Measurements from ENCODE around the gene SNTG2. TPM values are rescaled to one million over a fixed set of nuclear protein-coding genes. Genes with fewer than 3 reads are reported as not detected.
A peak's percentile ranks its signal among the peaks of the same experiment; 100 is the strongest.

Gene SNTG2
- total RNA-seq, 1 donor from 2014 or later = 11.8 TPM

DNA sequence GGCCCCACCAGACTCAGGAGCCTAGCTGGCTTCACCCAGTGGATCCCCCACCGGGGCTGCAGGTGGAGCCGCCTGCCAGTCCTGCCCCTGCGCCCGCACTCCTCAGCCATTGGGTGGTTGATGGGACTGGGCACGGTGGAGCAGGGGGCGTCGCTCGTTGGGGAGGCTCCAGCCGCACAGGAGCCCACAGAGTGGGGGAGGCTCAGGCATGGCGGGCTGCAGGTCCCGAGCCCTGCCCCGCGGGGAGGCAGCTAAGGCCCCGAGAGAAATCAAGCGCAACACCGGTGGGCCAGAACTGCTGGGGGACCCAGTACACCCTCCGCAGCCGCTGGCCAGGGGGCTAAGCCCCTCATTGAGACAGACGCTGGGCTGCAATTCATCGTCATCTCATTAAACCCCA lies 184.0 kb downstream of the SNTG2 start:
- H3K27me3 ChIP-seq = no peaks in the 10 kb centered on the region
- no peak for DNase-seq (ENCODE audit: extremely low spot score in 2 of 2)
- H3K9me3 ChIP-seq = no peaks in the 10 kb centered on the region
- no peak overlapping the region for H3K27ac ChIP-seq
- no peak for TF ChIP-seq POLR2A (IDR thresholded peaks at IDR 0.05)
- intact Hi-C loops (cut with DNase I) = no loop called here
- no peak overlapping the region for H3K4me3 ChIP-seq
- H3K36me3 ChIP-seq = no peaks in the 10 kb centered on the region
- H3K4me1 ChIP-seq = no peaks in the 10 kb centered on the region

DNA sequence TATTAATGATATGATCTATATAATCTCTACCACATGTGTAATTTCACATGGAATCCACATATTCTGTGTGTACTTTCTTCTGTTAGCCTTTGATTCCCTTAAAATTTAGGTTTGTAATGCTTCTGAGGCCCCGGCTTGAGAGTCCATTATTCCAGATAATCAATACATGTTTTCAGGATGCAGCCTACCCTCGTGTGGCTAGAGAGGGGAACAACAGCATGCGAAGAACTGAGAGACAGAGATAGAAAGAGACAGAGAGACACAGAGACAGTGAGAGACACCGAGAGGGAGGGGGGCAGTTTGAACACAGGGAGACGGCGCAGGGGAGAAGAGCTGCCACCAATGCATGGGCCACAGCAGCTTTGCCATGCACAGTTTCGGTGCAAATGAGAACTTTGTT lies 185.4 kb downstream of the SNTG2 start:
- H3K4me3 ChIP-seq = no peak overlapping the region
- peak overlapping the region; percentile 44 for H3K27ac ChIP-seq
- H3K4me1 ChIP-seq = no peaks in the 10 kb centered on the region
- H3K36me3 ChIP-seq = no peaks in the 10 kb centered on the region
- no peak for TF ChIP-seq POLR2A (IDR thresholded peaks at IDR 0.05)
- TF ChIP-seq POLR2AphosphoS5 (IDR thresholded peaks at IDR 0.05; ENCODE audit: insufficient read depth in 1 of 2, low read depth in 1 of 2) = no peak
- TF ChIP-seq, protein P1, sequence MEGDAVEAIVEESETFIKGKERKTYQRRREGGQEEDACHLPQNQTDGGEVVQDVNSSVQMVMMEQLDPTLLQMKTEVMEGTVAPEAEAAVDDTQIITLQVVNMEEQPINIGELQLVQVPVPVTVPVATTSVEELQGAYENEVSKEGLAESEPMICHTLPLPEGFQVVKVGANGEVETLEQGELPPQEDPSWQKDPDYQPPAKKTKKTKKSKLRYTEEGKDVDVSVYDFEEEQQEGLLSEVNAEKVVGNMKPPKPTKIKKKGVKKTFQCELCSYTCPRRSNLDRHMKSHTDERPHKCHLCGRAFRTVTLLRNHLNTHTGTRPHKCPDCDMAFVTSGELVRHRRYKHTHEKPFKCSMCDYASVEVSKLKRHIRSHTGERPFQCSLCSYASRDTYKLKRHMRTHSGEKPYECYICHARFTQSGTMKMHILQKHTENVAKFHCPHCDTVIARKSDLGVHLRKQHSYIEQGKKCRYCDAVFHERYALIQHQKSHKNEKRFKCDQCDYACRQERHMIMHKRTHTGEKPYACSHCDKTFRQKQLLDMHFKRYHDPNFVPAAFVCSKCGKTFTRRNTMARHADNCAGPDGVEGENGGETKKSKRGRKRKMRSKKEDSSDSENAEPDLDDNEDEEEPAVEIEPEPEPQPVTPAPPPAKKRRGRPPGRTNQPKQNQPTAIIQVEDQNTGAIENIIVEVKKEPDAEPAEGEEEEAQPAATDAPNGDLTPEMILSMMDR (IDR thresholded peaks at IDR 0.05) = no peak
- no peaks in the 10 kb centered on the region for H3K9me3 ChIP-seq
- intact Hi-C loops (cut with DNase I) = no loop called here
- no peaks in the 10 kb centered on the region for H3K27me3 ChIP-seq
- DNase-seq (ENCODE audit: extremely low spot score in 2 of 2) = no peak

DNA sequence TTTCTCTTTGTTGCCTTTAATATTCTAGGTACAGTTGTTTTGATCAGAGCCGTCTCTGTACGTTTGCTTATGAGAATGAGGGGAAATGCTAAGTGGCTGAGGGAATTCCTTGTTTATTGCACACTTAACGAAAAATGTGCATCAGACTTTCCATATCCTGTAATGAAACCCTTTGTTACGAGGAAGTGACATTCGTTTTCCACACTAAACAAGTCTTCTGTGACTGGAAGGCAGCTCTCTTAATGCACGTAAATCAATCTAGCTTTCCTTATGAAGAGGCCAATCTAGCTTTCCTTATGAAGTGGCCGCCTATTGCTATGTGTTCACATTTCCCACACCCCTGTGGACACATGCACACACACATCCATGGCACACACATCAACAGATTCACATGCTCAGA lies 186.2 kb downstream of the SNTG2 start:
- H3K27ac ChIP-seq = no peak overlapping the region
- DNase-seq (ENCODE audit: extremely low spot score in 2 of 2) = no peak
- no peaks in the 10 kb centered on the region for H3K27me3 ChIP-seq
- no peaks in the 10 kb centered on the region for H3K9me3 ChIP-seq
- no peaks in the 10 kb centered on the region for H3K36me3 ChIP-seq
- H3K4me3 ChIP-seq = no peak overlapping the region
- intact Hi-C loops (cut with DNase I) = no loop called here
- TF ChIP-seq POLR2A (IDR thresholded peaks at IDR 0.05) (no peak), POLR2AphosphoS5 (IDR thresholded peaks at IDR 0.05; ENCODE audit: insufficient read depth in 1 of 2, low read depth in 1 of 2) (peak in 1 of 2 donors; percentile 84)
- TF ChIP-seq, protein P1 (IDR thresholded peaks at IDR 0.05) = no peak
- H3K4me1 ChIP-seq = no peaks in the 10 kb centered on the region

DNA sequence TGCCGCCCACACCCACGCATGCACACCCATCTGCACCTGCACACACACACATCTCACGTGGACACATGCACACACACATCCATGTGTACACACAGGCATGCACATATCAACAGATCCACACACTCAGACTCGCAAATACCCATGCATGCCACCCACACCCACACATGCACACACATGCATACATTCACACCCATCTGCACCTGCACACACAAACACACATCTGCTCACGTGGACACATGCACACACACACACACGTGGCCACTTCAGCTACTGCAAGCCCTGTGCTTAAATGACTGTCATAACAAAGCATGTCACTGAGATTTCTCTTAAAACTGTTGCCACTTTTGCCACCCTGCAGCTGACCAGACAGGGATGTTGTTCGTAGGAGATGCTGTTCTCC lies 186.6 kb downstream of the SNTG2 start:
- Histone ChIP-seq H3K4me3 (no peak overlapping the region), H3K4me1 (no peaks in the 10 kb centered on the region), H3K27me3 (no peaks in the 10 kb centered on the region), H3K27ac (no peak overlapping the region), H3K9me3 (no peaks in the 10 kb centered on the region), H3K36me3 (no peaks in the 10 kb centered on the region)
- no peak for DNase-seq (ENCODE audit: extremely low spot score in 2 of 2)
- intact Hi-C loops (cut with DNase I) = no loop called here
- TF ChIP-seq POLR2AphosphoS5 (IDR thresholded peaks at IDR 0.05; ENCODE audit: insufficient read depth in 1 of 2, low read depth in 1 of 2) (no peak), POLR2A (IDR thresholded peaks at IDR 0.05) (no peak)
- TF ChIP-seq, protein P1 (IDR thresholded peaks at IDR 0.05) = no peak

DNA sequence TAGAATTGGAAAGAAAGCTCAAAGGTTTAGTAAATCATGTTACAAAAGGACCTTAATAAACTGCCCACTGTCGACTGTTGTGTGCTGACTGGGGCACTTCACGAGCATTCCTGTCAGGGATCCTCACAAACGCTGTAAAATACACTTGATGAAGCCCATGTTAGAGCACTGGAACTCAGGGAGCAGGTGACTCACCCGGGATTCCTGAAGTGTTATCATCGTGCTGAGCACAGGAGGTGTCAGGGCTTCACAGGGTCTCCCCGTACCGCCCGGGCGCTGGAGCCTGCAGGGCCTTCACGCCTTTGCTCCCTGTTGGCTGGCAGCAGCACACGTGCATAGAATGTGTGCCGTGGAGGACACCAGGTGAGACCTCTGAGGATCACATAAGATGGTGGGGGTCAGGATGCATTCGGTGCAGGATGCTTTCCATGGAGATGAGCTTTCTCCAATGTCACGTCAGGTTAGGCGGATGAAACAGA lies 187.3 kb downstream of the SNTG2 start:
- Histone ChIP-seq H3K4me1 (no peaks in the 10 kb centered on the region), H3K27me3 (no peaks in the 10 kb centered on the region), H3K9me3 (no peaks in the 10 kb centered on the region), H3K4me3 (no peak overlapping the region), H3K27ac (no peak overlapping the region), H3K36me3 (no peaks in the 10 kb centered on the region)
- TF ChIP-seq, protein P1 (IDR thresholded peaks at IDR 0.05) = no peak
- DNase-seq (ENCODE audit: extremely low spot score in 2 of 2) = no peak
- intact Hi-C loops (cut with DNase I) = no loop called here
